Activated T-helper 1 cell treated with anti-CD3 and anti-CD28 coated beads, Interleukin-2, amount 50 U/mL, for 16 hours (primary cell): ENCODE results near the gene MT4.

Source experiments
- DNase-seq, 2 donors: peaks; one replicate each; pipeline ENCODE4 v3.0.0-alpha.2; 2020; ENCODE audit warnings: low read depth in 1 of 2, low spot score in 1 of 2

The MT4 gene

DNA sequence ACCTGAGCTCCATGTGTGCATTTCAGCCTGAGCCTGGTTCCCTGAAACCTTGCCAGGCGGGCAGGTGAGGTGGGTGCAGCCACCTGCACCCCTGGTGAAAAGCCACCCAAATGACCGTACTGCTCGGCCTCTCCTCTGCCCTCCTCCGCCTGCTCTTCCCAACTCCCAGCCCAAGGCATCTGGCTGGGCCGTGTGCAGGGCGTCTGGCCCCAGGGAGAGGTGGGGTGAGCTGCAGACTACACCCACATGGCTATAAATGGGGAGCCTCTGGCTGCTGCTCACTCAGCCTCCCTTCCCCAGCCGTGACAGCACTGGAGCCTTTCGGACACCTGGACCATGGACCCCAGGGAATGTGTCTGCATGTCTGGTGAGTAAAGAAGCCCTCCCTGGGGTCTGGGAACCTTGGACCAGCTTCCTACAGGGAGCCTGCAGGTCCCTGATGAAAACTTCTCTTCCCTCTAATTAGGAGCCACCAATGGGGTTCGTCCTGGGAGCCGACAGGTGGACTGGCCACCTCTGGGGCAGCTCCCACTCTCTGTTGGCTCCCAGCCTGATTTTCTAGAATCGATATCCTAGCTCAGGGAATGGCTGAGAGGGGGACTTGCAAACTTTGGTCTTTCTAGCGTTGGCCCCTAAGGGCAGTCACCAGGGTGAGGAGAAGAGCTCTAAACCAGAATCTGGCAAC is at the start of gene MT4:
MT4 (plus strand) TSS at position 281 of the 685 bp plus-strand sequence; CDS start at position 337, 56 bp downstream.
- no peak for DNase-seq

DNA sequence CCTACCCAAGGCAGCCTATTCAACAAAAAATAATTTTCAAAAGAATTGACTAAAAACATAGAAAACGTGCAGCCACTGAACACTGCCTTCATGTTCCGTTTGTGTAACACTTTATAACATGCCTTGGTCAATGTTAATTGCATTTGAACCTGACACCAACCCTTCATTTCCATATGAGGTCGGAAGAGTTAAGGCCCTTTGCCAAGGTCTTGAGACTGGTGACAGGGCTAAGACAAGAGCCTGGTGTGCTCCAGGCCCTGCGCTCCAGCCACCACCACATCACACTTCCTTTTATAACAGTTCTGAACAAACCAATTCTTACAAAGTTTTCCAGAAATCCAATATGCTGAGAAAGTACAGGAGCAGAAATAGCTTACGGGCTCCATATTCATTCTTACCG is 49.2 kb upstream of the MT4 start:
- no peak for DNase-seq

- no peak for DNase-seq
Observed at GRCh38 chr16:56517206-56517605, 47.7 kb upstream of the MT4 start.

- no peak for DNase-seq
Observed at GRCh38 chr16:56518425-56518824, 46.4 kb upstream of the MT4 start.

DNA sequence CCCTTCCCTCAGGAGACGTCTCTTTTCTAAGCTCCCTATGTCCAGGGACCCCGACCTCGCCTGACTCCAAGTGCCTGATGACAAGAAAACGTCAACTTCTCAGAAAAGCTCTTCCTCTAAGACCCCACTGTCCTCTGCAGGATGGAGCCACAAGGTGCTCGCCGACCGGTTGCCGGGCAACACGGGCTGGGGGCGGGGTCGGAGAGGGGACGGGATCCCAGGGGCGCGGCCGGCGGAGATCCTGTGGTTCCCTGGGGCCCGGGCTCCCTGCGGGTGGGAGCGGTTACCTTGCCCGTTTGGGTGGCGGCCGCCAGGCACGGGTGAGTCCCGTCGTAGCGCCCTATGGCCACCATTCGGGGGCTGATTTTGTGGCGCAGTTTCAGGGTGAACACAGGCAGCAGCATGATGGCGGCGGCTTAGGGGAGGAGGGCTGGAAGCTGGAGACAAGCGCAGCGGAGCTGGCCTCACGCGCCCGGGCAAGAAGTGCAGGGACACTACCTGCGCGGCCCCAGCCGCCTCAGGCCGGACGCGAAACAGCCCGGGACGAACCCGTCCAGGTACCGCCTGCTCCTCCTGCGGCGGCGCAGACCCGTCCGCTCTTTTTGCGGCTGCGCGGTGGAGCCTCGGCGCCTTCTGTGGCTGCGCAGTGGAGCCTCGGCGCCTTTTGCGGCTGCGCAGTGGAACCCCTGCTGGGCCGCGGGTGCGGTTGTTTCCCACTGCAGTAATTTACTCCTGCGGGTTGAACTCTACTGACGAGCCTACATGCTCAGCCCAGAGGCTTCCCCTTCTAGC is 45.2 kb upstream of the MT4 start, which contains the start of gene BBS2:
BBS2 (minus strand) TSS at position 566 of the 792 bp plus-strand sequence; CDS start at position 404, 162 bp downstream.
- DNase-seq: peak; percentile 87 to 88

- DNase-seq: no peak
Observed at GRCh38 chr16:56520251-56520577, 44.7 kb upstream of the MT4 start.

- DNase-seq: no peak
Observed at GRCh38 chr16:56525236-56525635, 39.6 kb upstream of the MT4 start.

DNA sequence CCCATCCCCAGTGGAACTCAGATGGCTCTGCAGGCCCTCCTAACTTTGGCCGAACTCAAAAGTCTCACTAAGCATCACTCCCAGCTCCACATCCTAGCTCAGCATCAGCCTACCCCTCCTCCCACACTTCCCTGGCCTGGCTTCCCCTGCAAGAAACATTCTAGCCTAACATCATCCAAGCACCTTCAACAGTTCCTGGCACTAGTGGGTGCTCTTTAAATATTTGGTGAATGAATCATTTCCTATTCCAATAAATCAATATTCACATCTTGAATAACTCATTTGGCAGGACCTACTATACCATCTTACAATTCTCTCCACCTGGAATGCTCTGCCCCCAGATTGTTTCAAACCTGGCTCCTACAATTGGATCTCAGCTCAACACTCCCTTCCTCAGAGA is 34.0 kb upstream of the MT4 start:
- no peak for DNase-seq

DNA sequence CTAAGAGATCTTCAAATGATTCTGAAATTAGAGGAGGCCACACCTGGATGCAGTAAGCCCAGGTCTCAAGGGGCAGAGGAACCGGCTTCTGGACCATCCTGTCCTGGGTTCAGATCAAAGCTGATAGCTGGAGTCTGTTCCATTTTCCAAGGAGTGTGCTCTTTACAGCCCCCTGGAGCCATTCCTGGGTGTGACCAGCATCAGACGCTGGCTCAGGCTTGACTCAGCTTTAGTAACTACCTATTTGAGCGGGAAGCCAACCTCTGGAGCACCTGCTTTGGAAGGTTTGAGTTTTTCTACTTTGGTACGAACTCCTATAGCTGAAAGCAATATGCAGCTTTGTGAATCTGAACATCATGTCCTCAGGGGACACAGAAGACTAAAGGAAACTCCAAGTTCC is 32.2 kb upstream of the MT4 start:
- DNase-seq: no peak

DNA sequence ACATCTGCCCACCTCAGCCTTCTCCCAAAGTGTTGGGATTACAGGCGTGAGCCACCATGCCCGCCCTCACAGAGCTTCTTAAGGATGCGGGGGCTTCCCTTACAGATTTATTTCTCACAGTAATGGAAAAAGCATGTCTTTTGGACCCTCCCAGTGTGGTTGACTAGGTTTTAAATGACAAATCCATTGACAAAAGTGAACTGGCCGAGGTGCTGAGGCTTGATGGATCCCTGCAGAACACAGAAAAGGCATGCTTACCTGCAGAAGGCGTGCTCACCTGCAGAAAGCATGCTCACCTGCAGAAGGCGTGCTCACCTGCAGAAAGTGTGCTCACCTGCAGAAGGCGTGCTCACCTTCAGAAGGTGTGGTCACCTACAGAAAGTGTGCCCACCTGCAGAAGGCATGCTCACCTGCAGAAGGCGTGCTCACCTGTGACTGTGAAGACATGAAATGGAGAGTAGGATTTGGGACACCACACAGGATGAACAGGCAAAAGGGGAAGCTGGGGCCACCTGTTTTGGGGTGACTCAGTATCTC is 30.0 kb upstream of the MT4 start:
- no peak for DNase-seq

- DNase-seq: no peak
Observed at GRCh38 chr16:56538331-56538730, 26.5 kb upstream of the MT4 start.

GRCh38 chr16:56539656-56540055 is 25.2 kb upstream of the MT4 start:
- DNase-seq: no peak

- DNase-seq: no peak
Observed at GRCh38 chr16:56542039-56542438, 22.8 kb upstream of the MT4 start.

DNA sequence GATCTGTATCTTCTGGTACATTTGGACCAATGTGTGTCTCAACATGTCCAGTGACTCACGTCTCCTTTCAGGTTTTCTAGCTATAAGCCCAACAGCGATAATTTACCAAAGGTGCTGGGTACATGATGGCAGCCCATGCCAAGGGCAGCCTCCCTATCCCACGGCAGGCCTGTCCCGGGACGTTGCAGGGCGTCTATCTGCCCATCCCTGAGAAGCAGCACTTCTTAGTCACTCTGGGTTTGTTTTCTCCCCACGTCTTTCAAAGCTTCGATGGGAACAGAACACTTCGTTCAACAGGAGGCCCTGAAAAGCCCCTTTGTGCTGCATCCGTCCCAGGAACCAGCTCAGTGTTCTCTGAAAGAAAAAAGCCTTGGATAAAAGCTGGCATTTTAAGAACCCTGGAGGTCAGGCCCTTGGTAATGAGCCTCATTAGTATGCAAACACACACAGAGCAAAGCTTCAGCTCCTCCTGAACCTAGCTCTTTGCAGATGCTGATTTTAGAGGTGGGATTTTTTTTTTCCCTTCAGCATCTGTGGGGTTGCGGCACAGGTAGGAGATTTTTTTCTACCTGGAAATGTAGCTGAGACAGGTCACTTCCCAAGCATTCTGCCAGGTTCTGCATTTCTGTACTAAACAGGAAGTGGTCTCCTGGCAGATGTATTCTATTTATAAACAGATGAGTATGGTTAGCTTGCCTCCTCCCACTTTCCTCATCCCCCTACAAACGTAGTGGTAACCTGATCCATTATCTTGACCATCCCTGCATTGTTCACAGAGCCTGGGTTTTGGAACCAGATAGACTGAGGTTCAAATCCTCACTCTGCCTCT is 17.5 kb upstream of the MT4 start:
- no peak for DNase-seq

- DNase-seq: no peak
Observed at GRCh38 chr16:56547949-56548567, 16.8 kb upstream of the MT4 start.

DNA sequence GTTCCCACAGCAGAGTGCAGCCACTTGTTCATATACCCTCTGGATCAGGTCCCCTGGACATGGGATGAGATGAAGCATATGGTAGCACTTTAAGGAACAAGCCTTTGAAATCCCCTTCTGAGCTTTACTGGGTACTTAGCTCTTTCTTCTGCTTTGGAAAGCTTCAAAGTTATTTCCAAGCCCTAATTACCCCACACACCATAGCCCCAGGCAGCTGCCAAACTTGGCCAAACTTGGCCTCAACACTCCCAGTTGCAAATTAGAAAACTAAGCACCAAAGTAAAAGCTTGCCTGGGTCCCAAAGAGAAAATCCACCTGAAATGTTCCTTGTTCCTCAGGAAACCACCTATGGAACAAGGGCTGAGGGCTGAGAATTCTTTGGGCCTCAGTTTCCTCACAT is 15.7 kb upstream of the MT4 start:
- no peak for DNase-seq

DNA sequence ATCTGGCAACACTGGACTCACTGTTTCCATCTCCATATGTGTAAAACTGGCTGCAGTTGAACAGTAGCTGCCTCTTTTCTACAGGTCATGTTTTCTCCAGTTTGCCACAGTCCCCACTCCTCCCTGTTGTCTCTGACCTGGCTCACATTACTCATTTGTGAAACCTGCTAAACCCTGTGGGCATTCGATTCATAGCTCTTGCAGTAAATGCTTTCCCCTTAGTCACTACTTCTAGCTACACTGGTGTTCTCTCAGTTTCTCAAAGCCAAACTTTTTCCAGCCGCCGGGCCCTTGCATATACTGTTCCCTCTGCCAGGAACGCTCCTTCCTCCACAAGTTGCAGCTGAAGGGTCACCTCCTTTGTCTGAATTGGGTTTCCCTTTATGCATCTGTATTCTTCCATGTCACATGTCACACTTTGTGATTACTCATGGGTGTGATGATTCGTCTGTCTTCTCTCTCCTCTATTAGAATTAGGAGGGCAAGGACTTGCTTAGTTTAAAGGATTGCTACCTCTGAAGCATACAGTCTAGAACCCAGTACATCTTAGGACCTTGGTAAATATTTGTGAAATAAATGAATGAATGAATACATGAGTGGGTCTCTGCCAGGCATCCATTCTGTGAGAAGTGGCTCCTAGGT is 15.0 kb upstream of the MT4 start:
- no peak for DNase-seq

- no peak for DNase-seq
Observed at GRCh38 chr16:56551796-56552738, 12.8 kb upstream of the MT4 start.

DNA sequence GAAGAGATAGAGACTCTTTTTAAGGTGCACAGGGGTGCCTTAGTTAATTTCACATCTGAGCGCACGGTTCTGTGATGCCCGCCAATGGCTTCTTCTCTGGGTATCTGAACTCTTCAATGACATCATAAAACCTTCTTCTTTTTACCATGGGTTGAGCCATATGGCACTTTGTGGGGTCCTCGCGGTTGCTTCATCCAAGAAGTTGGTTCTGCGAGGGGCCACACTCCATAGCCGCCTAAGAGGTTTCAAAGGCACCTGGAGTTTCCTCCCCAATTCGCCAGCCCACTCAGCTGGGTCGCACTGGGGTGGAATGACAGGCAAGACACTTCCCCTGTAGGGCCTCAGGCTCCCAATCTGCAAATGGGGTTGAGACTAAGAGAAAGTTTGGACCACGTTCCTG is 10.4 kb upstream of the MT4 start:
- DNase-seq: no peak
